ENCODE data around the gene APBB1. TPM values are rescaled to one million over a fixed set of nuclear protein-coding genes. Genes with fewer than 3 reads are reported as not detected.

APBB1 gene
- total and polyA plus RNA-seq, 10 of the 15 experiments (the other 5 are each of a cell fraction or from before 2014, with no cell fraction given): 0.31 to 10.6 (median 5.4) TPM

- TF ChIP-seq HDAC6 (IDR thresholded peaks at IDR 0.05; ENCODE audit: unreplicated experiment) (no peak), MXI1 (IDR thresholded peaks at IDR 0.05; ENCODE audit: low read depth, low read length) (no peak), PRDM15 (CRISPR knock-in tag; IDR thresholded peaks at IDR 0.05) (no peak), SMARCA5 (IDR thresholded peaks at IDR 0.05) (no peak)
These were observed 8.0 kb downstream of the APBB1 start (continued) for GRCh38 chr11:6410695-6411430.

- in situ Hi-C loops (cut with MboI) (no loop called here), intact Hi-C loops (cut with micrococcal nuclease; ENCODE audit: unreplicated experiment) (no loop called here)
- peaks cover 25% of the 10 kb centered on the region for H3K4me1 ChIP-seq (ENCODE audit: control insufficient read depth, insufficient read depth, low read length)
- ChIA-PET SMC1A (ENCODE audit: uncharacterized antibody, unreplicated experiment) (interaction anchor here (0.7 kb wide), 1 partner anchor 99 kb away, joined by 4 read pairs; no protein-coding TSS in a partner anchor), CTCF (interaction anchor here (1.2 to 1.3 kb wide), 2 partner anchors 27 to 28 kb away, joined by 3 to 8 read pairs; no protein-coding TSS in a partner anchor), RAD21 (ENCODE audit: unreplicated experiment) (no interaction called here), POLR2A (no interaction called here)
- ATAC-seq (no peak), DNase-seq (ENCODE audit: low read depth, low spot score) (no peak), FAIRE-seq (no peak)
- no peak overlapping the region for H3K4me2 ChIP-seq (ENCODE audit: control insufficient read depth, insufficient read depth)
- H3K9me3 ChIP-seq (replicated peaks; ENCODE audit: control insufficient read depth, insufficient read depth, low read length): no peaks in the 10 kb centered on the region
- H3K9ac ChIP-seq (ENCODE audit: control insufficient read depth, insufficient read depth, low read length): no peak overlapping the region
- no peaks in the 10 kb centered on the region for H3K27me3 ChIP-seq (replicated peaks in 1 of 2; ENCODE audit: control insufficient read depth in 2 of 2, insufficient read depth in 2 of 2, low read length in 1 of 2)
- no peak overlapping the region for H3K4me3 ChIP-seq
- no TSS peak for BruUV-seq (replicated peaks)
- TF ChIP-seq, protein P1, sequence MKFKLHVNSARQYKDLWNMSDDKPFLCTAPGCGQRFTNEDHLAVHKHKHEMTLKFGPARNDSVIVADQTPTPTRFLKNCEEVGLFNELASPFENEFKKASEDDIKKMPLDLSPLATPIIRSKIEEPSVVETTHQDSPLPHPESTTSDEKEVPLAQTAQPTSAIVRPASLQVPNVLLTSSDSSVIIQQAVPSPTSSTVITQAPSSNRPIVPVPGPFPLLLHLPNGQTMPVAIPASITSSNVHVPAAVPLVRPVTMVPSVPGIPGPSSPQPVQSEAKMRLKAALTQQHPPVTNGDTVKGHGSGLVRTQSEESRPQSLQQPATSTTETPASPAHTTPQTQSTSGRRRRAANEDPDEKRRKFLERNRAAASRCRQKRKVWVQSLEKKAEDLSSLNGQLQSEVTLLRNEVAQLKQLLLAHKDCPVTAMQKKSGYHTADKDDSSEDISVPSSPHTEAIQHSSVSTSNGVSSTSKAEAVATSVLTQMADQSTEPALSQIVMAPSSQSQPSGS (IDR thresholded peaks at IDR 0.05; ENCODE audit: low read length): no peak
- no peak for TF ChIP-seq SREBF1 (IDR thresholded peaks at IDR 0.05; ENCODE audit: low read length)
- H3K79me2 ChIP-seq (ENCODE audit: control insufficient read depth, insufficient read depth, low read length): no peaks in the 10 kb centered on the region
- H3K27ac ChIP-seq (ENCODE audit: control insufficient read depth, insufficient read depth): no peak overlapping the region
- 29% methylated on average over 2 of the region's 2 CpGs for WGBS (ENCODE audit: insufficient coverage, insufficient replicate concordance, low lambda C conversion rate, missing lambda C conversion rate)
- no peaks in the 10 kb centered on the region for H3K36me3 ChIP-seq (ENCODE audit: control insufficient read depth in 2 of 2, insufficient read depth in 2 of 2, low read length in 1 of 2)
- no peak overlapping the region for H2AFZ ChIP-seq (ENCODE audit: control insufficient read depth, low read depth, low read length)
- H4K20me1 ChIP-seq (ENCODE audit: control insufficient read depth, insufficient read depth): no peaks in the 10 kb centered on the region
These were observed 12.5 kb downstream of the APBB1 start for GRCh38 chr11:6406370-6406769.

All from GM12878 (cell line).